Gastrocnemius medialis (tissue), 4 donors: ENCODE results near the gene DNAL1. TPM values are rescaled to one million over a fixed set of nuclear protein-coding genes. Genes with fewer than 3 reads are reported as not detected.
"Not testable (repeated sequence)": the region's sequence is repeated elsewhere in the genome, so short reads cannot be mapped to it uniquely, and the experiment has no call there.

Source experiments
- ATAC-seq, 2 donors: fragments of 150-250 bp; one replicate each; pipeline ENCODE4 v1.9.1; 2016
- DNase-seq, 2 donors: peaks; one replicate each; pipeline ENCODE4 v3.0.0-alpha.2; 2019
- H3K27ac ChIP-seq, 4 donors: fragments of 200-600 bp; sonication (generic); 1 replicate in 1 of 4; 2 replicates in 3 of 4; pipeline ENCODE4 v1.5.1; 2016 to 2018; ENCODE audit warnings: mild to moderate bottlenecking in 2 of 4, moderate library complexity in 1 of 4
- H3K27me3 ChIP-seq, 3 donors: fragments of 200-600 bp; sonication (generic) in 2 of 3; 1 replicate in 1 of 3; 2 replicates in 2 of 3; pipeline versions ENCODE4 v1.5.1 to v1.6.0; 2016 to 2019; ENCODE audit warnings: mild to moderate bottlenecking in 1 of 3, moderate library complexity in 1 of 3
- H3K36me3 ChIP-seq, 2 donors: fragments of 200-600 bp; sonication (generic) in 1 of 2; one replicate each; pipeline ENCODE4 v1.5.1; 2017 to 2018
- H3K4me1 ChIP-seq, 2 donors: fragments of 200-600 bp; sonication (generic) in 1 of 2; one replicate each; pipeline ENCODE4 v1.5.1; 2016 to 2017; ENCODE audit warnings: mild to moderate bottlenecking in 2 of 2
- H3K4me3 ChIP-seq, 4 donors: fragments of 200-600 bp; sonication (generic) in 3 of 4; 1 replicate in 1 of 4; 2 replicates in 3 of 4; pipeline ENCODE4 v1.5.1; 2016 to 2019; ENCODE audit warnings: mild to moderate bottlenecking in 2 of 4
- H3K9me3 ChIP-seq, 3 donors: fragments of 200-600 bp; sonication (generic) in 2 of 3; 1 replicate in 1 of 3; 2 replicates in 2 of 3; pipeline ENCODE4 v1.5.1; 2016 to 2019
- POLR2A ChIP-seq, 2 donors: fragments of 450-650 bp; IDR thresholded peaks; one replicate each; pipeline ENCODE4 v1.6.1; 2017; ENCODE audit warnings: antibody characterized with exemption in 2 of 2, mild to moderate bottlenecking in 2 of 2, moderate library complexity in 2 of 2
- in situ Hi-C, 4 donors: fragments of 200-750 bp; cut with MboI; loops; one replicate each; pipeline versions ENCODE4 v1.15.0 to v1.8.0; 2017; ENCODE audit warnings: low sequenced_read_pairs in 4 of 4
- intact Hi-C: fragments of 100-400 bp; cut with DNase I; formaldehyde crosslinking; loops from one replicate; pipeline ENCODE4 v1.15.1; 2023; ENCODE audit warnings: low total_unique reads
- total RNA-seq, 4 donors: library from RNA; depleted of rRNA; stranded (reverse); fragments of >200 nt; gene quantifications; one replicate each; pipeline versions ENCODE4 v1.1.0 to v1.2.3, GENCODE V29; 2016
- TF ChIP-seq, protein P1 (sequence below), 5 experiments: fragments of 450-650 bp in 3 of 5; fragments of 200-600 bp in 2 of 5; sonication (generic) in 2 of 5; IDR thresholded peaks in 4 of 5; conservative IDR thresholded peaks in 1 of 5; 1 replicate in 4 of 5; 2 replicates in 1 of 5; pipeline ENCODE4 v1.5.1; 2016 to 2019; ENCODE audit warnings: antibody characterized with exemption in 5 of 5, mild to moderate bottlenecking in 3 of 5, moderate library complexity in 3 of 5

The DNAL1 gene
- total RNA-seq, 4 donors from 2014 or later, result 6.4 to 8.2 (median 7.7) TPM

DNA sequence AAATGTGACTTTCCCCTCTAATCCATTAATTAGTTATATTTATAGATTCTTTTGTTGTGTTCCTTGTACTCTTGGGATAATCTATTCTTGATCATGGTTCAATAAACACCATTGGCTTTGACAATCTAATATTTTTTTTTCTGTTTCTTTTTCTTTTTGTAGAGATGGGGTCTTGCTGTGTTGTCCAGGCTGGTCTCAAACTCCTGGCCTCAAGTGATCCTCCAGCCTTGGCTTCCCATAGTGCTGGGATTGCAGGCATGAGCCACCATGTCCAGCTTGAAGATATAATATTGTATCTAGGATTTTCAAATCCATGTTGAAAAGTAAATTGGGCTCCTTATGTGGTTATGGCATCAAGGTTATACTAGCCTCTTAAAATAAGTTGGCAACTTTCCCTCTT lies 6.2 kb downstream of the DNAL1 start:
- peaks cover under 1 to 3% of the 10 kb centered on the region in 2 donors for H3K4me1 ChIP-seq
- TF ChIP-seq POLR2A (IDR thresholded peaks at IDR 0.05), result no peak
- TF ChIP-seq, protein P1, sequence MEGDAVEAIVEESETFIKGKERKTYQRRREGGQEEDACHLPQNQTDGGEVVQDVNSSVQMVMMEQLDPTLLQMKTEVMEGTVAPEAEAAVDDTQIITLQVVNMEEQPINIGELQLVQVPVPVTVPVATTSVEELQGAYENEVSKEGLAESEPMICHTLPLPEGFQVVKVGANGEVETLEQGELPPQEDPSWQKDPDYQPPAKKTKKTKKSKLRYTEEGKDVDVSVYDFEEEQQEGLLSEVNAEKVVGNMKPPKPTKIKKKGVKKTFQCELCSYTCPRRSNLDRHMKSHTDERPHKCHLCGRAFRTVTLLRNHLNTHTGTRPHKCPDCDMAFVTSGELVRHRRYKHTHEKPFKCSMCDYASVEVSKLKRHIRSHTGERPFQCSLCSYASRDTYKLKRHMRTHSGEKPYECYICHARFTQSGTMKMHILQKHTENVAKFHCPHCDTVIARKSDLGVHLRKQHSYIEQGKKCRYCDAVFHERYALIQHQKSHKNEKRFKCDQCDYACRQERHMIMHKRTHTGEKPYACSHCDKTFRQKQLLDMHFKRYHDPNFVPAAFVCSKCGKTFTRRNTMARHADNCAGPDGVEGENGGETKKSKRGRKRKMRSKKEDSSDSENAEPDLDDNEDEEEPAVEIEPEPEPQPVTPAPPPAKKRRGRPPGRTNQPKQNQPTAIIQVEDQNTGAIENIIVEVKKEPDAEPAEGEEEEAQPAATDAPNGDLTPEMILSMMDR (IDR thresholded peaks at IDR 0.05 in 4 of 5, conservative IDR thresholded peaks at IDR 0.05 in 1 of 5), result no peak
- H3K4me3 ChIP-seq, result no peak overlapping the region
- intact Hi-C loops (no loop called here), in situ Hi-C loops (loop anchor here in 1 of 4 donors (10.0 kb wide), 1 partner anchor 64 kb away; the partner anchor contains the start of gene PNMA1)
- no peaks in the 10 kb centered on the region for H3K27me3 ChIP-seq
- DNase-seq (no peak), ATAC-seq (no peak)
- H3K36me3 ChIP-seq, result peaks cover 0 to 10% of the 10 kb centered on the region in 2 donors
- no peak overlapping the region for H3K27ac ChIP-seq
- H3K9me3 ChIP-seq, result no peaks in the 10 kb centered on the region

DNA sequence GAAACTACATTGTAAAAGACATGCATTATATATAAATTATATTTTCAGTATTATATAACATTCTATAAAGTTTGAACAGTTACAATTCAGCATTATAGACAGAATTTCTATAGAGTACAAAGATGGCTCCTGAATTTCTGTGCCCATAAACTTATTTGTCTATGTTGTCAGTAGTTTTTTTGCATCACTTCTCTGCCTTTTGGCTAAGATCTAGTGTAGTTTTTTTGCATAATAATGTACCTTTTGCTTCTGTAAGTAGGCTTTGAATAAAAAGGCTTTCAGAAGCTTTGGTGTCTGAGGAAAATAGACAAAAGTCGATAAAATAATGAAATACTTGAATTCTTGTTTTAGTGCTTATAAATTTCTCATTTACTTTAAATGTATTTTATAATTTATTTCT lies 11.1 kb downstream of the DNAL1 start:
- no peak for ATAC-seq
- intact Hi-C loops (no loop called here), in situ Hi-C loops (loop anchor here in 1 of 4 donors (10.0 kb wide), 1 partner anchor 59 kb away; the partner anchor contains the start of gene PNMA1)
- DNase-seq, result no peak
- Histone ChIP-seq H3K27ac (no peak overlapping the region), H3K27me3 (no peaks in the 10 kb centered on the region), H3K36me3 (peaks cover 0 to 10% of the 10 kb centered on the region in 2 donors), H3K4me3 (no peak overlapping the region), H3K4me1 (no peaks in the 10 kb centered on the region), H3K9me3 (no peaks in the 10 kb centered on the region)
- no peak for TF ChIP-seq POLR2A (IDR thresholded peaks at IDR 0.05)
- TF ChIP-seq, protein P1 (IDR thresholded peaks at IDR 0.05 in 4 of 5, conservative IDR thresholded peaks at IDR 0.05 in 1 of 5), result no peak

DNA sequence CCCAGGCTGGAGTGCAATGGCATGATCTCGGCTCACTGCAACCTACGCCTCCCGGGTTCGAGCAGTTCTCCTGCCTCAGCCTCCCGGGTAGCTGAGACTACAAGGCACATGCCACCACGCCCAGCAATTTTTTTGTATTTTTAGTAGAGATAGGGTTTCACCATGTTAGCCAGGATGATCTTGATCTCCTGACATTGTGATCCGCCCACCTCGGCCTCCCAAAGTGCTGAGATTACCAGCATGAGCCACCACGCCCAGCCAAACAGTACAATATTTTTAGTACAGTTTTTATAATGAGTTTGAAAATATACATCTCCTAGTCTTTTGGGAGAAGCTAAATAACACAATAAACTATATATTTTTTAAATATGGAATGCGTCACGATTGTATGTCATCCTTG lies 14.4 kb downstream of the DNAL1 start:
- ATAC-seq, intact Hi-C loops: not testable (repeated sequence)

DNA sequence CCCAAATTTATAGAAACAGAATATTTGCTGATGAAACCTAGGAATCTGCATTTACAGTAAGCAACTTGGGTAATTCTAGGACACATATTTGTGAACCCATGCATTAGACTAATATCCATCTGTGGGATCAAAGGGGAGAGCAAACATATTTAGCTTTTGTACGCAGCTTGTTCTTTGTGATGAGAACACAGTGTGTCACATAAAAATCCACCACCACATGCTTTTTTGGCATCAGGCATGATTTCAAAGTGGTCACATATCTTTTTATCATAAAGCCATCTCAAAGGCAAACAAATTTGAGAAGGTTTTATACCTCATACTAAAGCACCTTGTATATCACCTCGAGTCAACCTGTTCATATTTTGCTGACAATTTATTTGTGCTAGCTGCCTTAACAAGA lies 15.7 kb downstream of the DNAL1 start:
- intact Hi-C loops (no loop called here), in situ Hi-C loops (no loop called here)
- TF ChIP-seq, protein P1 (IDR thresholded peaks at IDR 0.05 in 4 of 5, conservative IDR thresholded peaks at IDR 0.05 in 1 of 5), result no peak
- TF ChIP-seq POLR2A (IDR thresholded peaks at IDR 0.05), result no peak
- H3K4me1 ChIP-seq, result no peaks in the 10 kb centered on the region
- no peaks in the 10 kb centered on the region for H3K9me3 ChIP-seq
- no peaks in the 10 kb centered on the region for H3K27me3 ChIP-seq
- H3K36me3 ChIP-seq, result no peaks in the 10 kb centered on the region
- DNase-seq (no peak), ATAC-seq (no peak)
- no peak overlapping the region for H3K4me3 ChIP-seq
- H3K27ac ChIP-seq, result no peak overlapping the region

More for the DNA sequence above, 14.4 kb downstream of the DNAL1 start:
- not testable (repeated sequence) for H3K27ac ChIP-seq, H3K4me3 ChIP-seq, DNase-seq, H3K27me3 ChIP-seq, H3K4me1 ChIP-seq, H3K36me3 ChIP-seq, H3K9me3 ChIP-seq
- in situ Hi-C loops, result loop anchor here in 1 of 4 donors (10.0 kb wide), 1 partner anchor 56 kb away; the partner anchor contains the start of gene PNMA1

DNA sequence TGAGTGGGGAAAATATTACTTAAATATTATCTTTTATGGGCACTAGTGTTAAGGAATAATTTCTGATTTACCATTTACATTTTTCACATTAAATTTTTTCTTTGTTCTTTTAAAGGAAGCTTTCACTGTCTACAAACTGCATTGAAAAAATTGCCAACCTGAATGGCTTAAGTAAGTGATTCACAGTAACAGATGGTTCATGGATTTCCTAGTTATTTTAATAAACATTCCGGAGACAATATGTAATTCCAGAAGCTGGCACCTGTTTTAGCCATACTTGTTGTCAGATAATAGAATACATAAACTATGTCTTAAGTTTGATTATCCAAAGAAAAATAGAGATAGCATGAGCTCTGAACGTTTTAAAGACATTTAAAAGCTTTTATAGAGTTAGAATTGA lies 17.1 kb downstream of the DNAL1 start:
- TF ChIP-seq, protein P1 (IDR thresholded peaks at IDR 0.05 in 4 of 5, conservative IDR thresholded peaks at IDR 0.05 in 1 of 5), result no peak
- TF ChIP-seq POLR2A (IDR thresholded peaks at IDR 0.05), result no peak

More for the DNA sequence above, 17.1 kb downstream of the DNAL1 start:
- DNase-seq (no peak), ATAC-seq (no peak)
- no peak overlapping the region for H3K27ac ChIP-seq
- H3K9me3 ChIP-seq, result no peaks in the 10 kb centered on the region
- intact Hi-C loops, result no loop called here
- H3K4me3 ChIP-seq, result no peak overlapping the region
- in situ Hi-C loops, result no loop called here
- H3K27me3 ChIP-seq, result no peaks in the 10 kb centered on the region
- no peaks in the 10 kb centered on the region for H3K36me3 ChIP-seq
- H3K4me1 ChIP-seq, result no peaks in the 10 kb centered on the region
